Measurements from ENCODE around the gene VPS16.

The VPS16 gene

DNA sequence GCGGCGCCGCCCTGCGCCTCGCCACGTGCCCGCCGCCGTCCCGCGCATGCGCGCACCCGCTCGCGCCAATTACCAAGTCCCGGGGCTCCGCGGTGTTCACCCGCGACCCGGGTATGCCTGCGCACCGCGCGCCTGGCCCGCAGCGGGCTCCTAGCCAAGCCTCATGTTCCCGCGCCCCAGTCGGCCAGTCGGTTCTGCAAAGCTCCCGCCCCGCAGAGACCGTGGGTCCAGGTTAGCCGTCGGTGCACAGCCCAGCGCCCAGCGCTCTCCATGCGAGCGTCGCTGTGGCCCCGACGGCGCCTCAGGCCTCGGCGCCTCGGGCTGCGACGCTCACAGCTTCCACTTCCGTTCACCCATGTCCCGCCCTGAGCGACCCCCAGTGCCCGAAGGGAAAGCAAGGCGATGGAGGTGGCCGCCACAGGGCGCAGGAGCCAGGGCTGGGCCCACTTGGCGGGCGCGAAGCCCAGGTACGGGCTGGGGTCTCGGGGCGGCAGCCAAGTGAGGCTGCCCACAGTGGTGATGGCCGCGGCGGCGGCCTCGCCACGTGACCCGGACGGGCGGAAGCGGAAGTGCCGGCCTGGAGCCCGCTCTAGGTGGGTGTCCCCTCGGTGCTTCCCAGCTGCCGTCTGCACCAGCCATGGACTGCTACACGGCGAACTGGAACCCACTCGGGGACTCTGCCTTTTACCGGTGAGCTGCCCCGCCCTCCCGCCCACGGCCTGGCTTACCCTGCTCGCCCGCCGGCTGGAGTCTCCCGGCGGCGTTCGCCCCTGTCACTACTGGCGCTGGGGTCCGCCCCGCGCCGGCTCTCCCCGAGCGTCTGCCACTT, at the start of gene VPS16, which contains the start of gene PCED1A:
Gene VPS16 (plus strand): TSS at position 608 of the 829 bp plus-strand sequence. CDS start 30 bp downstream, at position 638.
Gene PCED1A (minus strand): TSS at position 518 of the 829 bp plus-strand sequence. CDS start 743 bp downstream, outside the sequence.
- no peak for TF ChIP-seq CTCF (conservative IDR thresholded peaks at IDR 0.05; ENCODE audit: control insufficient read depth, insufficient read depth, low read depth, low read length)
- H3K4me3 ChIP-seq (ENCODE audit: control insufficient read depth, low read depth, low read length) = peak within 1 kb of the TSS; percentile 85
- DNase-seq (ENCODE audit: low read depth) = peak; percentile 82

DNA sequence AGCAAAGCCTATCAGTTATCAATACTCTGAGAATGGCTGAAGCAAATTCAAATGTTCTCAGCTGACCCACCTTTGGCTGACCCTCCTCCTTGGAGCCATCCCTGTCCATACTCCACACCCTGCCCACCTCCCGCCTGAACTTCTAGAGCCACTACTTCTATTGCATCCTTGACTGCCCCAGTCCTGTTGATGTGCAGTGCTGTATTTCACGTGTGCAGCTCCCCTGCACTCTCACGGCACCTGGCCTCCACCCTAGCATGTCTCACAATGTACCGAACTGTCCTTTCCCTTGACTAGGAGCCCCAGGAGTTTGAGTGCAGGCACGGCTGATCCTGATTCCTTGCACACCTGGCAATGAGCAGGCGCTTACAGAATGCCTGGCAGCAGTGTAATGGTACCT, 47.1 kb upstream of the VPS16 start:
- DNase-seq (ENCODE audit: low read depth) = no peak

GRCh38 chr20:2794202-2794748, 46.3 kb upstream of the VPS16 start:
- DNase-seq (ENCODE audit: low read depth) = no peak
- H3K4me3 ChIP-seq (ENCODE audit: control insufficient read depth, low read depth, low read length) = no peak overlapping the region
- TF ChIP-seq CTCF (conservative IDR thresholded peaks at IDR 0.05; ENCODE audit: control insufficient read depth, insufficient read depth, low read depth, low read length) = no peak

More for the DNA sequence above, 47.1 kb upstream of the VPS16 start:
- no peak overlapping the region for H3K4me3 ChIP-seq (ENCODE audit: control insufficient read depth, low read depth, low read length)
- TF ChIP-seq CTCF (conservative IDR thresholded peaks at IDR 0.05; ENCODE audit: control insufficient read depth, insufficient read depth, low read depth, low read length) = no peak

DNA sequence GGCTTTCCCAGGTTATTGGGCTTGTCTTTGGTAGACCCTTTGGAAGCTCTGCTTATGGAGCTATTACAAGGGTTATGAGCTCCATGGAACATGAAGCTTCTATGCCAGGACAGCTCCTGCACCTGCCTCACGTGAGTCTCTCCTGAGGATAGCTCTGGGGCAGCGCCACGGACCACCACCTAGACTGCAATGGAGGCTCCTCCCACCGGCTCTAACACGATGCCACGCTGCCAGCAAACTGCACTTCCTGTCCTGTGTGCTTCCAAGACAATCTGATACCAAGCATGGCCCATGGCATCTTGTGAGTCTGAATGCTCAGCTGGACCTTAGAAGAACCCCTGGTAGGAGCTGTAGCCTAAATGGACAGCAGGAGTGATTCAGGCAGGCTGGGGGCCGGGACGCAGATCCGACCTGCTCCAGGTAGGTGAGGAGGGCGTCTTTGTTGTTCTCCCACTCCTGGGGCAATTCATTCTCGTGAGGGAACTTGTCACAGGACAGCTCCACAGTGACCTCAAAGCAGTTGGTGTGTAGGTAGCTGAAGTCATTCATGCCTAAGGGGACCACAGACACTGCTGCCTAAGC, 45.6 kb upstream of the VPS16 start:
- no peak for TF ChIP-seq CTCF (conservative IDR thresholded peaks at IDR 0.05; ENCODE audit: control insufficient read depth, insufficient read depth, low read depth, low read length)

DNA sequence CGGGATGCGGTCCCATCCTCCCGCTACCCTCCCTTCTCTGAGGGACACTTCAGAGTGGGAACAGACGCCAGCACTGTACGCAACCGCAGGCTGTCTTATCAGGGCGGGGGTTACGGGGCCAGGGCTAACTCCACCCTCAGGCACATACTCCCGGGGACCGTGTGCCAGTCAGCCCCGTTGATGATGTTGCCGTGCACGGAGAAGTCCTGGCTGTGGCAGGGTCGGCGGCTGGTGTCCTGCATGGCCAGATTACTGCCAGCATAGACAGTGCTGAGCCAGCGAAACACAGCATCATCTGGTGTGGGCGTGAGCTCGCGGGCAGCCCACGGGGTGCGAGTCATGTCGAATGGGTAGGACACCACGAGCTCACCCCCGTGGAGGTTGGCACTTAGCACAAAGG, 45.1 kb upstream of the VPS16 start:
- no peak for TF ChIP-seq CTCF (conservative IDR thresholded peaks at IDR 0.05; ENCODE audit: control insufficient read depth, insufficient read depth, low read depth, low read length)
- H3K4me3 ChIP-seq (ENCODE audit: control insufficient read depth, low read depth, low read length) = no peak overlapping the region
- DNase-seq (ENCODE audit: low read depth) = no peak

More for the DNA sequence above, 45.6 kb upstream of the VPS16 start:
- DNase-seq (ENCODE audit: low read depth) = no peak
- H3K4me3 ChIP-seq (ENCODE audit: control insufficient read depth, low read depth, low read length) = no peak overlapping the region

GRCh38 chr20:2796011-2796660, 44.4 kb upstream of the VPS16 start:
- no peak overlapping the region for H3K4me3 ChIP-seq (ENCODE audit: control insufficient read depth, low read depth, low read length)
- no peak for TF ChIP-seq CTCF (conservative IDR thresholded peaks at IDR 0.05; ENCODE audit: control insufficient read depth, insufficient read depth, low read depth, low read length)
- DNase-seq (ENCODE audit: low read depth) = no peak

All from fibroblast of mammary gland (primary cell).